ENCODE data around the gene OR11L1. TPM values are rescaled to one million over a fixed set of nuclear protein-coding genes. Genes with fewer than 3 reads are reported as not detected.

Gene OR11L1
- total and polyA plus RNA-seq, 2 donors (not counting 1 experiment from before 2014, with no cell fraction given): not detected

GRCh38 chr1:247829656-247830055 lies 12.0 kb downstream of the OR11L1 start:
- DNase-seq (ENCODE audit: low read depth in 2 of 2): no peak
- H3K4me2 ChIP-seq (ENCODE audit: extremely low read depth, insufficient read depth, low read length): no peak overlapping the region
- H3K4me3 ChIP-seq (replicated peaks in 1 of 4; ENCODE audit: control extremely low read depth in 1 of 4, insufficient read depth in 1 of 4, low read depth in 3 of 4, low read length in 4 of 4): no peak overlapping the region
- H3K27ac ChIP-seq (ENCODE audit: insufficient read depth, low read length): no peak overlapping the region
- H3K36me3 ChIP-seq (ENCODE audit: control insufficient read depth, insufficient read depth, low read length): no peaks in the 10 kb centered on the region
- no peak overlapping the region for H2AFZ ChIP-seq (ENCODE audit: low read length)
- H4K20me1 ChIP-seq (ENCODE audit: control insufficient read depth, extremely low read depth, insufficient read depth, low read length): no peaks in the 10 kb centered on the region
- H3K79me2 ChIP-seq (ENCODE audit: control insufficient read depth, insufficient read depth, low read length): no peaks in the 10 kb centered on the region
- TF ChIP-seq CTCF (conservative IDR thresholded peaks at IDR 0.05 in 1 of 2, IDR thresholded peaks at IDR 0.05 in 1 of 2; ENCODE audit: low read depth in 1 of 2, low read length in 2 of 2): no peak
- TF ChIP-seq EZH2 (IDR thresholded peaks at IDR 0.05; ENCODE audit: low read length, missing control alignments): no peak
- no peaks in the 10 kb centered on the region for H3K27me3 ChIP-seq (ENCODE audit: control insufficient read depth, insufficient read depth, low read length)
- no peaks in the 10 kb centered on the region for H3K9me3 ChIP-seq (ENCODE audit: control insufficient read depth, insufficient read depth, low read depth, low read length)
- no peak overlapping the region for H3K9ac ChIP-seq (ENCODE audit: insufficient read depth, low read length)
- no peaks in the 10 kb centered on the region for H3K4me1 ChIP-seq (ENCODE audit: control insufficient read depth, extremely low read depth, insufficient read depth, low read length)

- Histone ChIP-seq H4K20me1 (ENCODE audit: control insufficient read depth, extremely low read depth, insufficient read depth, low read length) (no peaks in the 10 kb centered on the region), H3K4me3 (replicated peaks in 1 of 4; ENCODE audit: control extremely low read depth in 1 of 4, insufficient read depth in 1 of 4, low read depth in 3 of 4, low read length in 4 of 4) (no peak overlapping the region), H3K27ac (ENCODE audit: insufficient read depth, low read length) (no peak overlapping the region), H3K4me2 (ENCODE audit: extremely low read depth, insufficient read depth, low read length) (no peak overlapping the region), H3K36me3 (ENCODE audit: control insufficient read depth, insufficient read depth, low read length) (no peaks in the 10 kb centered on the region), H3K79me2 (ENCODE audit: control insufficient read depth, insufficient read depth, low read length) (no peaks in the 10 kb centered on the region), H3K4me1 (ENCODE audit: control insufficient read depth, extremely low read depth, insufficient read depth, low read length) (no peaks in the 10 kb centered on the region), H3K9ac (ENCODE audit: insufficient read depth, low read length) (no peak overlapping the region), H3K9me3 (ENCODE audit: control insufficient read depth, insufficient read depth, low read depth, low read length) (no peaks in the 10 kb centered on the region), H2AFZ (ENCODE audit: low read length) (no peak overlapping the region), H3K27me3 (ENCODE audit: control insufficient read depth, insufficient read depth, low read length) (no peaks in the 10 kb centered on the region)
- no peak for DNase-seq (ENCODE audit: low read depth in 2 of 2)
- TF ChIP-seq CTCF (conservative IDR thresholded peaks at IDR 0.05 in 1 of 2, IDR thresholded peaks at IDR 0.05 in 1 of 2; ENCODE audit: low read depth in 1 of 2, low read length in 2 of 2) (no peak), EZH2 (IDR thresholded peaks at IDR 0.05; ENCODE audit: low read length, missing control alignments) (no peak)
Measured at GRCh38 chr1:247825362-247825761, 16.3 kb downstream of the OR11L1 start.

- DNase-seq (ENCODE audit: low read depth in 2 of 2): no peak
- Histone ChIP-seq H3K79me2 (ENCODE audit: control insufficient read depth, insufficient read depth, low read length) (no peaks in the 10 kb centered on the region), H3K4me3 (replicated peaks in 1 of 4; ENCODE audit: control extremely low read depth in 1 of 4, insufficient read depth in 1 of 4, low read depth in 3 of 4, low read length in 4 of 4) (no peak within 1 kb of the TSS), H3K9me3 (ENCODE audit: control insufficient read depth, insufficient read depth, low read depth, low read length) (no peaks in the 10 kb centered on the region), H3K36me3 (ENCODE audit: control insufficient read depth, insufficient read depth, low read length) (no peaks in the 10 kb centered on the region), H2AFZ (ENCODE audit: low read length) (no peak within 1 kb of the TSS), H3K27ac (ENCODE audit: insufficient read depth, low read length) (no peak within 1 kb of the TSS), H3K9ac (ENCODE audit: insufficient read depth, low read length) (no peak within 1 kb of the TSS), H3K27me3 (ENCODE audit: control insufficient read depth, insufficient read depth, low read length) (no peaks in the 10 kb centered on the region), H4K20me1 (ENCODE audit: control insufficient read depth, extremely low read depth, insufficient read depth, low read length) (no peaks in the 10 kb centered on the region), H3K4me1 (ENCODE audit: control insufficient read depth, extremely low read depth, insufficient read depth, low read length) (no peaks in the 10 kb centered on the region), H3K4me2 (ENCODE audit: extremely low read depth, insufficient read depth, low read length) (no peak within 1 kb of the TSS)
- TF ChIP-seq CTCF (conservative IDR thresholded peaks at IDR 0.05 in 1 of 2, IDR thresholded peaks at IDR 0.05 in 1 of 2; ENCODE audit: low read depth in 1 of 2, low read length in 2 of 2) (no peak), EZH2 (IDR thresholded peaks at IDR 0.05; ENCODE audit: low read length, missing control alignments) (no peak)
Measured at GRCh38 chr1:247824023-247824422, 17.7 kb downstream of the OR11L1 start, which contains the start of gene OR14A16. TSS of gene OR14A16 (minus strand) at chr1:247824119. CDS start at chr1:247815729, 8,390 bp downstream.
